ENCODE data around the gene CLASP2. TPM values are rescaled to one million over a fixed set of nuclear protein-coding genes. Genes with fewer than 3 reads are reported as not detected.

The CLASP2 gene
- total RNA-seq, 1 experiment from 2014 or later, result 157 TPM

GRCh38 chr3:33575311-33575710, 142.7 kb downstream of the CLASP2 start:
- Histone ChIP-seq H3K27me3 (ENCODE audit: low read length) (no peaks in the 10 kb centered on the region), H4K20me1 (ENCODE audit: insufficient read depth, low read depth, low read length) (no peaks in the 10 kb centered on the region), H3K9ac (ENCODE audit: low read length) (no peak overlapping the region), H3K79me2 (ENCODE audit: low read length) (no peaks in the 10 kb centered on the region), H3K27ac (ENCODE audit: low read length) (no peak overlapping the region), H3K36me3 (ENCODE audit: insufficient read depth, low read length) (peaks cover 47% of the 10 kb centered on the region), H3K4me3 (ENCODE audit: low read length) (no peak overlapping the region), H3K9me2 (replicated peaks; ENCODE audit: insufficient read depth, low read length) (no peaks in the 10 kb centered on the region), H3K4me2 (ENCODE audit: low read depth, low read length, poor library complexity, severe bottlenecking) (no peak overlapping the region), H3K4me1 (ENCODE audit: low read length) (peaks cover 36% of the 10 kb centered on the region), H2AFZ (ENCODE audit: low read length) (no peak overlapping the region), H3K9me3 (ENCODE audit: low read length) (no peaks in the 10 kb centered on the region)
- peak; percentile 67 for DNase-seq

- DNase-seq, result no peak
- Histone ChIP-seq H3K4me3 (ENCODE audit: low read length) (no peak overlapping the region), H4K20me1 (ENCODE audit: insufficient read depth, low read depth, low read length) (no peaks in the 10 kb centered on the region)
Measured at GRCh38 chr3:33557829-33558228, 160.2 kb downstream of the CLASP2 start.

DNA sequence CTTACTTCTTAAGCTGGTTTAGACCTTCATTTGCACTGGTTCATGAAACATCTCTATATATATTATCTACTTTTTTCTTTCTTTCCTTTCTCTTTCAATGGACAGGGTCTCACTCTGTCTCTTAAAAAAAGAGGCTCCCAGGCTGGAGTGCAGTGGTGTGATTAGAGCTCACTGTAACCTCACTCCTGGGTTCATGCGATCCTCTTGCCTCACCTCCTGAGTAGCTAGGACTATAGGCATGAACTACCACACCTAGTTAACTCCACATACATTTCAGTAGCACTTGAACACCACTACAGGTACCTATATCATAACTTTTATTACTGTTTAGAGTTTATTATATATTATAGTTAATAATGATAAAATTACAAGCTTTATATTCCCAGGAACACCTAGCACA, 160.8 kb downstream of the CLASP2 start:
- H4K20me1 ChIP-seq (ENCODE audit: insufficient read depth, low read depth, low read length), result no peaks in the 10 kb centered on the region
- no peaks in the 10 kb centered on the region for H3K4me1 ChIP-seq (ENCODE audit: low read length)
- no peaks in the 10 kb centered on the region for H3K9me2 ChIP-seq (replicated peaks; ENCODE audit: insufficient read depth, low read length)
- no peak overlapping the region for H2AFZ ChIP-seq (ENCODE audit: low read length)
- no peak overlapping the region for H3K4me3 ChIP-seq (ENCODE audit: low read length)
- no peak overlapping the region for H3K4me2 ChIP-seq (ENCODE audit: low read depth, low read length, poor library complexity, severe bottlenecking)
- H3K27ac ChIP-seq (ENCODE audit: low read length), result no peak overlapping the region
- peaks cover 5% of the 10 kb centered on the region for H3K79me2 ChIP-seq (ENCODE audit: low read length)
- H3K36me3 ChIP-seq (ENCODE audit: insufficient read depth, low read length), result peaks cover 44% of the 10 kb centered on the region
- H3K27me3 ChIP-seq (ENCODE audit: low read length), result no peaks in the 10 kb centered on the region
- DNase-seq, result no peak
- no peak overlapping the region for H3K9ac ChIP-seq (ENCODE audit: low read length)
- H3K9me3 ChIP-seq (ENCODE audit: low read length), result no peaks in the 10 kb centered on the region

More at GRCh38 chr3:33557829-33558228, 160.2 kb downstream of the CLASP2 start:
- peaks cover 5% of the 10 kb centered on the region for H3K79me2 ChIP-seq (ENCODE audit: low read length)
- H2AFZ ChIP-seq (ENCODE audit: low read length), result no peak overlapping the region
- H3K9me2 ChIP-seq (replicated peaks; ENCODE audit: insufficient read depth, low read length), result no peaks in the 10 kb centered on the region
- H3K4me2 ChIP-seq (ENCODE audit: low read depth, low read length, poor library complexity, severe bottlenecking), result no peak overlapping the region
- peaks cover 41% of the 10 kb centered on the region for H3K36me3 ChIP-seq (ENCODE audit: insufficient read depth, low read length)
- H3K27ac ChIP-seq (ENCODE audit: low read length), result no peak overlapping the region
- no peaks in the 10 kb centered on the region for H3K4me1 ChIP-seq (ENCODE audit: low read length)
- H3K9me3 ChIP-seq (ENCODE audit: low read length), result no peaks in the 10 kb centered on the region
- no peak overlapping the region for H3K9ac ChIP-seq (ENCODE audit: low read length)
- H3K27me3 ChIP-seq (ENCODE audit: low read length), result no peaks in the 10 kb centered on the region

DNA sequence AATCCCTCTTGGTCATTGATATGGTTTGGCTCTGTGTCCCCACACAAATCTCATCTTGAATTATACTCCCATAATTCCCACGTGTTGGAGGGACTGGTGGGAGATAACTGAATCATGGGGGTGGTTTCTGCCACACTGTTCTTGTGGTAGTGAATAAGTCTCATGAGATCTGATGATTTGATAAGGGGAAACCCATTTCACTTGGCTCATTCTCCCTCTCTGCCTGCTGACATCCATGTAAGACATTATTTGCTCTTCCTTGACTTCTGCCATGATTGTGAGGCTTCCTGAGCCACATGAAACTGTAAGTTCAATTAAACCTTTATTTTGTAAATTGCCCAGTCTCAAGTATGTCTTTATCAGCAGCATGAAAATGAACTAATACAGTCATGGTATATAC, 171.0 kb downstream of the CLASP2 start:
- Histone ChIP-seq H3K9me2 (replicated peaks; ENCODE audit: insufficient read depth, low read length) (no peaks in the 10 kb centered on the region), H3K9ac (ENCODE audit: low read length) (no peak overlapping the region), H2AFZ (ENCODE audit: low read length) (no peak overlapping the region), H3K4me3 (ENCODE audit: low read length) (no peak overlapping the region), H3K27ac (ENCODE audit: low read length) (no peak overlapping the region), H3K27me3 (ENCODE audit: low read length) (no peaks in the 10 kb centered on the region), H3K4me2 (ENCODE audit: low read depth, low read length, poor library complexity, severe bottlenecking) (no peak overlapping the region), H3K36me3 (ENCODE audit: insufficient read depth, low read length) (peaks cover 50% of the 10 kb centered on the region), H3K79me2 (ENCODE audit: low read length) (no peaks in the 10 kb centered on the region), H4K20me1 (ENCODE audit: insufficient read depth, low read depth, low read length) (no peaks in the 10 kb centered on the region), H3K9me3 (ENCODE audit: low read length) (no peaks in the 10 kb centered on the region), H3K4me1 (ENCODE audit: low read length) (peaks cover 30% of the 10 kb centered on the region)
- DNase-seq, result no peak

- Histone ChIP-seq H3K4me3 (ENCODE audit: low read length) (no peak overlapping the region), H3K36me3 (ENCODE audit: insufficient read depth, low read length) (peaks cover 34% of the 10 kb centered on the region), H3K27me3 (ENCODE audit: low read length) (no peaks in the 10 kb centered on the region), H3K27ac (ENCODE audit: low read length) (peak overlapping the region; percentile 76), H3K9me2 (replicated peaks; ENCODE audit: insufficient read depth, low read length) (no peaks in the 10 kb centered on the region), H3K4me1 (ENCODE audit: low read length) (peaks cover 41% of the 10 kb centered on the region), H2AFZ (ENCODE audit: low read length) (no peak overlapping the region), H3K79me2 (ENCODE audit: low read length) (0 out of 2 replicates have a peak, but pooled peaks cover 5% of the 10 kb centered on the region), H3K9me3 (ENCODE audit: low read length) (no peaks in the 10 kb centered on the region), H3K4me2 (ENCODE audit: low read depth, low read length, poor library complexity, severe bottlenecking) (no peak overlapping the region), H4K20me1 (ENCODE audit: insufficient read depth, low read depth, low read length) (no peaks in the 10 kb centered on the region), H3K9ac (ENCODE audit: low read length) (no peak overlapping the region)
- DNase-seq, result no peak
Measured at GRCh38 chr3:33544126-33544525, 173.9 kb downstream of the CLASP2 start.

DNA sequence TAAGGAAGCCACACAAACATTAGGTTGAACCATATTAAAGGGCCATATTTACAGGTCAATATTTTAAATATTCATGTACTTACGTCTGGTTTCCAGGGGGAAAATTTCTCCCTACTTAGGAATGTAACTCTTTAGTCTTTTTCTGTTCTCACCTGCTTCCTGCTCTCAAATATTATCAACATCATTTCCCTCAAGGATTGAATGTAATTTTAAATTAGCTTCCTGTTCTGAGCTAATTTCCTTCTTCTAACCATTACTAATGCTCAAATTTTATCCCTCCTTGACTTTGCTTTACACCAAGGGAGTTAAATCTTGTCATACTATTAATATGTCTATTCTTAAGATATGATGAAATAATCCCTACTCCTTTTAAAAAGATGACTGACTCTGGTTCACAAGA, 174.5 kb downstream of the CLASP2 start:
- Histone ChIP-seq H3K9ac (ENCODE audit: low read length) (no peak overlapping the region), H3K4me2 (ENCODE audit: low read depth, low read length, poor library complexity, severe bottlenecking) (no peak overlapping the region), H3K9me3 (ENCODE audit: low read length) (no peaks in the 10 kb centered on the region), H3K4me1 (ENCODE audit: low read length) (peaks cover 41% of the 10 kb centered on the region), H3K27ac (ENCODE audit: low read length) (peak overlapping the region; percentile 76), H2AFZ (ENCODE audit: low read length) (no peak overlapping the region), H3K9me2 (replicated peaks; ENCODE audit: insufficient read depth, low read length) (no peaks in the 10 kb centered on the region), H3K36me3 (ENCODE audit: insufficient read depth, low read length) (peaks cover 29% of the 10 kb centered on the region), H4K20me1 (ENCODE audit: insufficient read depth, low read depth, low read length) (no peaks in the 10 kb centered on the region), H3K27me3 (ENCODE audit: low read length) (no peaks in the 10 kb centered on the region), H3K79me2 (ENCODE audit: low read length) (0 out of 2 replicates have a peak, but pooled peaks cover 5% of the 10 kb centered on the region), H3K4me3 (ENCODE audit: low read length) (no peak overlapping the region)
- no peak for DNase-seq

DNA sequence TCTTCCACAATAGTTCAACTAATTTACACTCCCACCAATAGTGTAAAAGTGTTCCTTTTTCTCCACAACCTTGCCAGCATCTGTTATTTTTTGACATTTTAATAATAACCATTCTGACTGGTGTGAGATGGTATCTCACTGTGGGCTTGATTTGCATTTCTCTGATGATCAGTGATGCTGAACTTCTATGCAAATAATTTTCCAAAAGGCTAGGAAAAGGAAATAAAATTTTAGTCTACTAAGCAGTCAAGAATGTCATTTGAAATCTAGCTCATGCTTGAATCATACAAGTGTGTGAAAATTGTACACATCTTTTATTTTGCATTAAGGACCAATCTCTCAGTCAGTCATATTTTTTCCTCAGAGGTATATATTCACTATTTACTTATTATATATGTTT, 176.1 kb downstream of the CLASP2 start:
- Histone ChIP-seq H2AFZ (ENCODE audit: low read length) (no peak overlapping the region), H3K9me2 (replicated peaks; ENCODE audit: insufficient read depth, low read length) (no peaks in the 10 kb centered on the region), H3K4me3 (ENCODE audit: low read length) (peak overlapping the region; percentile 23; the same call in 1 of the 2 replicates), H4K20me1 (ENCODE audit: insufficient read depth, low read depth, low read length) (no peaks in the 10 kb centered on the region), H3K36me3 (ENCODE audit: insufficient read depth, low read length) (peaks cover 32% of the 10 kb centered on the region), H3K9me3 (ENCODE audit: low read length) (no peaks in the 10 kb centered on the region), H3K27me3 (ENCODE audit: low read length) (no peaks in the 10 kb centered on the region), H3K9ac (ENCODE audit: low read length) (no peak overlapping the region), H3K27ac (ENCODE audit: low read length) (peak overlapping the region; percentile 75), H3K4me2 (ENCODE audit: low read depth, low read length, poor library complexity, severe bottlenecking) (peak overlapping the region; percentile 59), H3K4me1 (ENCODE audit: low read length) (peaks cover 38% of the 10 kb centered on the region), H3K79me2 (ENCODE audit: low read length) (0 out of 2 replicates have a peak, but pooled peaks cover 5% of the 10 kb centered on the region)
- DNase-seq, result peak; percentile 70

GRCh38 chr3:33538678-33539339, 179.2 kb downstream of the CLASP2 start:
- Histone ChIP-seq H3K4me1 (ENCODE audit: low read length) (peaks cover 26% of the 10 kb centered on the region), H3K4me2 (ENCODE audit: low read depth, low read length, poor library complexity, severe bottlenecking) (no peak overlapping the region), H3K79me2 (ENCODE audit: low read length) (peaks cover 5% of the 10 kb centered on the region), H2AFZ (ENCODE audit: low read length) (no peak overlapping the region), H3K27me3 (ENCODE audit: low read length) (no peaks in the 10 kb centered on the region), H4K20me1 (ENCODE audit: insufficient read depth, low read depth, low read length) (no peaks in the 10 kb centered on the region), H3K9me2 (replicated peaks; ENCODE audit: insufficient read depth, low read length) (no peaks in the 10 kb centered on the region), H3K9ac (ENCODE audit: low read length) (no peak overlapping the region), H3K9me3 (ENCODE audit: low read length) (no peaks in the 10 kb centered on the region), H3K4me3 (ENCODE audit: low read length) (no peak overlapping the region), H3K36me3 (ENCODE audit: insufficient read depth, low read length) (peaks cover 42% of the 10 kb centered on the region), H3K27ac (ENCODE audit: low read length) (no peak overlapping the region)
- DNase-seq, result no peak

Measured in Karpas-422 (cell line).